ENCODE measurements around the gene LARP4.

- TF ChIP-seq POLR2AphosphoS5 (IDR thresholded peaks at IDR 0.05; ENCODE audit: low read depth), result no peak
- no peak for TF ChIP-seq CTCF (conservative IDR thresholded peaks at IDR 0.05; ENCODE audit: low read depth in 2 of 2)
- no peak for TF ChIP-seq REST (IDR thresholded peaks at IDR 0.05; ENCODE audit: unreplicated experiment)
- TF ChIP-seq EZH2 (IDR thresholded peaks at IDR 0.05; ENCODE audit: low read depth, unreplicated experiment), result no peak
- no peak for TF ChIP-seq EZH2phosphoT487 (IDR thresholded peaks at IDR 0.05; ENCODE audit: unreplicated experiment)
- TF ChIP-seq JUNB (IDR thresholded peaks at IDR 0.05; ENCODE audit: unreplicated experiment), result no peak
- TF ChIP-seq STAT1 (IDR thresholded peaks at IDR 0.05; ENCODE audit: unreplicated experiment), result no peak
- TF ChIP-seq CREB1 (CRISPR knock-in tag; IDR thresholded peaks at IDR 0.05; ENCODE audit: low read depth), result no peak
- TF ChIP-seq ETS1 (IDR thresholded peaks at IDR 0.05), result no peak
- TF ChIP-seq NANOG (IDR thresholded peaks at IDR 0.05; ENCODE audit: borderline replicate concordance), result no peak
Measured at GRCh38 chr12:50467439-50467838, 66.8 kb downstream of the LARP4 start.
